ENCODE results near the gene ATL1. TPM values are rescaled to one million over a fixed set of nuclear protein-coding genes. Genes with fewer than 3 reads are reported as not detected.

ATL1 gene
- total RNA-seq, 4 donors from 2014 or later: 17.2 to 22.3 (median 21.6) TPM

DNA sequence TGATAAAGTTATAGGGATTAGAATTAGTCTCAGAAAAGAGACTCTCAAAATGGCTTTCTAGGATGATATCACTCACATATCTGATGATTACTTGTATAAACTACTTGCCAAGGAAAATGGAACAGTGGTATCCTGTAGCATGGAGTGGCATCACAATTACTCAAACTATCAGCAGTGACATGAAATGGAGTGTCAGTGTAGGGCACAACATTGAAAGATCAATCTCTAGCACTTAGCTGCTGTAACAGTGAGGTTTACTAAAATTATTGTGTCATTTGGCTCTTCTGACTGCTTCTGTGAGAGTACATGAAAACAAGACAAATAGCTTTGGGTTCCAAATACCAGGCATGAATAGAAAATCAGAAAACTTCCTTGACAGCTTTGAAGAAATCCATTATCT is 20.9 kb upstream of the ATL1 start:
- H3K36me3 ChIP-seq: no peaks in the 10 kb centered on the region
- TF ChIP-seq EP300 (IDR thresholded peaks at IDR 0.05) (no peak), POLR2A (IDR thresholded peaks at IDR 0.05) (no peak), CTCF (IDR thresholded peaks at IDR 0.05) (no peak), POLR2AphosphoS5 (IDR thresholded peaks at IDR 0.05) (no peak)
- H3K9me3 ChIP-seq: no peaks in the 10 kb centered on the region
- H3K27me3 ChIP-seq: no peaks in the 10 kb centered on the region
- peaks cover 0 to 8% (median 0%) of the 10 kb centered on the region in 3 donors for H3K4me1 ChIP-seq
- no peak for ATAC-seq
- H3K27ac ChIP-seq: no peak overlapping the region
- no peak overlapping the region for H3K4me3 ChIP-seq

- WGBS, 2 donors (ENCODE audit: low coverage in 1 of 2): 83 to 100% methylated on average over 1 of the region's 1 CpG
- Histone ChIP-seq H3K36me3 (no peaks in the 10 kb centered on the region), H3K27ac (no peak overlapping the region), H3K9me3 (no peaks in the 10 kb centered on the region), H3K4me1 (peaks cover 0 to 27% (median 0%) of the 10 kb centered on the region in 3 donors), H3K27me3 (no peaks in the 10 kb centered on the region), H3K4me3 (no peak overlapping the region)
- no peak for ATAC-seq
- no peak for TF ChIP-seq CTCF (IDR thresholded peaks at IDR 0.05)
- TF ChIP-seq EP300 (IDR thresholded peaks at IDR 0.05): no peak
- TF ChIP-seq POLR2AphosphoS5 (IDR thresholded peaks at IDR 0.05): no peak
- TF ChIP-seq POLR2A (IDR thresholded peaks at IDR 0.05): no peak
Measured at GRCh38 chr14:50541159-50541567, 18.8 kb upstream of the ATL1 start.

GRCh38 chr14:50542941-50543418 is 17.0 kb upstream of the ATL1 start:
- no peaks in the 10 kb centered on the region for H3K27me3 ChIP-seq
- TF ChIP-seq POLR2AphosphoS5 (IDR thresholded peaks at IDR 0.05): no peak
- TF ChIP-seq POLR2A (IDR thresholded peaks at IDR 0.05): no peak
- TF ChIP-seq CTCF (IDR thresholded peaks at IDR 0.05): peak; percentile 38 to 59 (median 55)
- TF ChIP-seq EP300 (IDR thresholded peaks at IDR 0.05): no peak
- peaks cover 0 to 27% (median 0%) of the 10 kb centered on the region in 3 donors for H3K4me1 ChIP-seq
- no peaks in the 10 kb centered on the region for H3K9me3 ChIP-seq
- H3K27ac ChIP-seq: no peak overlapping the region
- 5 to 28% methylated on average over 2 of the region's 2 CpGs for WGBS, 2 donors (ENCODE audit: low coverage in 1 of 2)
- H3K36me3 ChIP-seq: no peaks in the 10 kb centered on the region
- H3K4me3 ChIP-seq: no peak overlapping the region
- ATAC-seq: no peak

DNA sequence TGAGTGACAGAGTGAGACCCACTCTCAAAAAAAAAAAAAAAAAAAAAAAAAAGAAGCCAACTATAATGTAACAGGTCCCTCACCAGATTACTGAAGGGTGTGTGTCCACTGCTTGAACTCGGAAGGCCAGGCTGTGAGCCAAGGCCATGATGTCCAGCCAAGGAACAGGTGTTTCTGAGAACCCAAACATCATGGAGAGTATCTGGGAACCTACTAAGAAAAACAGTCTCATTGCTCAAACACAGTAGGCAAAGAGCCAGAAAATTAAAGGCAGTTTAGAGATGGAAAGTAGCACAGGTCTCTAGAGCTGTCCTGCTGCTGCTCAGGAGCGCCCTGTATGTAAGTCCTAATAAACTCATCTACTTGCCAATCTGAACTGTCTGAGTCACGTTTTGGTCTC is 15.0 kb upstream of the ATL1 start:
- no peaks in the 10 kb centered on the region for H3K27me3 ChIP-seq
- peak; percentile 72 for ATAC-seq
- WGBS, 2 donors (ENCODE audit: low coverage in 1 of 2): 60% methylated on average over 3 of the region's 3 CpGs; no CpG with 5 or more reads in 1 of the 2 donors

More for the DNA sequence above, 15.0 kb upstream of the ATL1 start:
- no peaks in the 10 kb centered on the region for H3K36me3 ChIP-seq
- H3K27ac ChIP-seq: peak overlapping the region in 1 of 4 donors; percentile 13
- no peaks in the 10 kb centered on the region for H3K9me3 ChIP-seq
- TF ChIP-seq POLR2A (IDR thresholded peaks at IDR 0.05) (no peak), CTCF (IDR thresholded peaks at IDR 0.05) (no peak), POLR2AphosphoS5 (IDR thresholded peaks at IDR 0.05) (peak; percentile 35), EP300 (IDR thresholded peaks at IDR 0.05) (no peak)
- H3K4me1 ChIP-seq: peaks cover 0 to 27% (median 0%) of the 10 kb centered on the region in 3 donors
- no peak overlapping the region for H3K4me3 ChIP-seq

Data from gastroesophageal sphincter (tissue), 4 donors.